GM18907 (cell line): ENCODE results near the gene WDR82.

ENCODE experiments used
- ATAC-seq: cut with Tn5 transposase; IDR thresholded peaks from one replicate; pipeline ENCODE4 v1.9.1; 2021; ENCODE audit warnings: mild to moderate bottlenecking, moderate library complexity; ENCODE audit not compliant: unreplicated experiment

The WDR82 gene

GRCh38 chr3:52225452-52226228, 52.8 kb downstream of the WDR82 start, which contains the start of gene TLR9:
Gene TLR9, minus strand, starts transcription at chr3:52225645. Its CDS starts 116 bp downstream, at chr3:52225529.
- peak; percentile 76 for ATAC-seq

GRCh38 chr3:52223449-52224408, 54.7 kb downstream of the WDR82 start:
- ATAC-seq = no peak

GRCh38 chr3:52222319-52223221, 55.9 kb downstream of the WDR82 start:
- ATAC-seq = no peak

- ATAC-seq = no peak
Observed at GRCh38 chr3:52221563-52222318, 56.7 kb downstream of the WDR82 start.

- no peak for ATAC-seq
Observed at GRCh38 chr3:52221141-52221562, 57.3 kb downstream of the WDR82 start.

- ATAC-seq = peak; percentile 46
Observed at GRCh38 chr3:52220380-52221026, 57.9 kb downstream of the WDR82 start.

- no peak for ATAC-seq
Observed at GRCh38 chr3:52218937-52219650, 59.4 kb downstream of the WDR82 start.

GRCh38 chr3:52218454-52218853, 60.0 kb downstream of the WDR82 start:
- ATAC-seq = no peak

GRCh38 chr3:52218026-52218425, 60.4 kb downstream of the WDR82 start:
- no peak for ATAC-seq

- ATAC-seq = no peak
Observed at GRCh38 chr3:52217409-52217805, 61.0 kb downstream of the WDR82 start.

- no peak for ATAC-seq
Observed at GRCh38 chr3:52216585-52217408, 61.7 kb downstream of the WDR82 start.

- no peak for ATAC-seq
Observed at GRCh38 chr3:52215351-52215750, 63.1 kb downstream of the WDR82 start.

GRCh38 chr3:52213901-52214300, 64.5 kb downstream of the WDR82 start:
- no peak for ATAC-seq

- ATAC-seq = no peak
Observed at GRCh38 chr3:52213005-52213404, 65.4 kb downstream of the WDR82 start.

GRCh38 chr3:52211268-52211891, 67.1 kb downstream of the WDR82 start:
- no peak for ATAC-seq

- no peak for ATAC-seq
Observed at GRCh38 chr3:52210550-52211046, 67.9 kb downstream of the WDR82 start.

GRCh38 chr3:52210037-52210436, 68.4 kb downstream of the WDR82 start:
- ATAC-seq = no peak
